CD4-positive, alpha-beta T cell treated with Interleukin-1 beta for 1 hour (primary cell): ENCODE measurements around the gene VTN.

ENCODE experiments used
- DNase-seq, 2 donors: peaks; one replicate each; pipeline ENCODE4 v3.0.0-alpha.2; 2020 to 2022

The VTN gene

DNA sequence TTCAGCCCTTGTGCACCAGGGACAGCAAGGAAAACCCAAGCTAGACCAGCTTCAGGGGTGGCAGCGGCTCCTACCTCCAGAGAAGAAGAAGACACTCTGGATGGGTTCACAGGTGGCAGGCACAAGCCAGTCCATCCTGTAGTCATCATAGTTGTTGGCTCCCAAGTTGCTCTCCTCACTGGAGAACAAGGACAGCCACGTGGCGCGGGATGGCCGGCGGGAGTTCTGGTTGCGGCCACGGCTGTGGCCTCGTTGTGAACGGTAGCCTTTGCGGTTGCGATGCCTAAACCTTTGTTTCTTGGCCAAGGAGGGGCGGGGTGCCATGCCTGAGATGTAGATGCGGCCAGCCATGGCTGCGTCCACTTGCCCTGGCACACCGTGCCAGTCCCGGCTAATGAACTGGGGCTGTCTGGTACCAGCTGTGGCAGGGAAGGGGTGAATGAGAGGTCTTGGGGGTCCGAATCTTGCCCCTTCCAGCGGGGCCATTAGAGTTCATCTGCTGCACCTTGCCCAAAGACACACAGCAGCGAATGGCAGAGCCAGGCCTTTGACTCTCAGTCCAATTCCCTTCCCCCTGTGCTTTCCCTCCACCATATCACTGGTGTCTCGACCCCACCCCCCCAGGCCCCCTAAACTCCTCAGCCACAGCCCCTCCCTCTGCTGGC, 2.3 kb downstream of the VTN start:
- no peak for DNase-seq

DNA sequence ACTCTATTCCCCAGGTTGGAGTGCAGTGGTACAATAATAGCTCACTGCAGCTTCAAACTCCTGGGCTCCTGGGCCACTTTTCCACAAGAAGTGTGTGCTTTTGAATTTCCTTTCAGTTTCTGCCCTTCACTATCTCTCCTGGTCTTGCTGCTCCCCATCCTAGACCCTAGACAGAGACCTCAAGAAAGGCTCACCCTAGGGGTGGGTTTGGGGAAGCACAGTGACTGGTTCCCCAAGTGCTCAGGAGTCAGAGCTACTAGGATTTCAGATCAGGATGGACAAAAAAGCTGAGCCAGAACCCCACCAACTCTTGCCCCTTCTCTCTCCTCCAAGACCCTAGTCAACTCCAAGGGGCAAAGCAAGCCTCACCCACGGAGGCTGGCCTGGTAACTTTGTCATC, 3.5 kb downstream of the VTN start:
- no peak for DNase-seq

DNA sequence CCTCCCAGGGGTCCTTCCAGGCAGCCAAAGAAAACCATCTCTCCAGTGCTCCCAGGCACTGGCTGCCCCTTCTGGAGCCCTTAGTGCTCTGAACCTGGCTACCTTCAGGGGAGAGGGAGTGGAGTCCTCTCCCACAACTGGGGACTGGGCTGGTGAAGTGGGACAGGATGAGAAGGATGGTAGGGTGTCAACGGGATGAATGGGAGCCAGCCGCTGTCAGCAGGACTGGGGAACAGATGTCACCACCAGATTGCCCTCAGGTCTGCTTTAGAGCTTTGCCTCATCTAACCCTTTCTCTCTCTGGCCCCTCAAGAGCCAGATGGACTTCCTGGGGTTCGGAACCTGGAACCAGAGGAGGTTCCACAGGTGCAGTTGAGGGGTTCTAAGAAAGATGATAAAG, 4.6 kb downstream of the VTN start:
- DNase-seq: no peak

DNA sequence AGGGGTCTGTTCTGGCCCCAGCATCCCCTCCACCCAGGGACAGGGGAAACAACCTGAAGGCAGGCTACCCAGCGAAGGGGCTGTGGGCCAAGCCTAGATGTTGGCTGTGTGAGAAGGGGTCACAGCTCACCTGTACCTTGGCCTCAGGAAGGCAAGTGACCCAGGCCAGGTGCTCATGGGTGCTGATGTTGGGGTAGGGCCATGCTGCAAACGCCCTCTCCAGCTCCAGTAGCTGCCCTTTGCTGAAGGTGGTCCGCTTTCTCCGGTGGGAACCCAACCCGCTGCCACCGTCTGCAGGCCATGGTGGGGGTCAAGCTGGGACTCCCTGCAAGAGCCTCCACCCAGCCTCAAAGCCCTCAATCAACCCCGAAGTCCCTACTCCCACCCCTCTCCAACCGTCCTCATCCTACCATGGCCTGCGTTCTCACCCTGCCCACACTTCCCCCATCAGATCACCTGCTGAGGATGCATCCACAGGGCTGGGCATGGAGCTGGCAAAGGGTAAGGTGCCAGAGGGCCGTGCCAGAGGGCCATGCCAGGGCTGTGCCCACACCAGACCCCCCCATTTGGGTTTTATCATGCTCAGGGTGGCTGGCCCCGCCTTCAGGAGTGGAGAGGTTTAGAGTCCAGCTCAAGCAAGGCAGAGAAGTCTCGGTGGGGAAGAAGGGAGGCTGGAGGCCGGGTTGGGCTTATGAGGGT, 5.3 kb downstream of the VTN start, which contains the start of gene SEBOX:
TSS of gene SEBOX (minus strand) at position 535 of the 699 bp plus-strand sequence. CDS start at position 487, 48 bp downstream.
- no peak for DNase-seq

DNA sequence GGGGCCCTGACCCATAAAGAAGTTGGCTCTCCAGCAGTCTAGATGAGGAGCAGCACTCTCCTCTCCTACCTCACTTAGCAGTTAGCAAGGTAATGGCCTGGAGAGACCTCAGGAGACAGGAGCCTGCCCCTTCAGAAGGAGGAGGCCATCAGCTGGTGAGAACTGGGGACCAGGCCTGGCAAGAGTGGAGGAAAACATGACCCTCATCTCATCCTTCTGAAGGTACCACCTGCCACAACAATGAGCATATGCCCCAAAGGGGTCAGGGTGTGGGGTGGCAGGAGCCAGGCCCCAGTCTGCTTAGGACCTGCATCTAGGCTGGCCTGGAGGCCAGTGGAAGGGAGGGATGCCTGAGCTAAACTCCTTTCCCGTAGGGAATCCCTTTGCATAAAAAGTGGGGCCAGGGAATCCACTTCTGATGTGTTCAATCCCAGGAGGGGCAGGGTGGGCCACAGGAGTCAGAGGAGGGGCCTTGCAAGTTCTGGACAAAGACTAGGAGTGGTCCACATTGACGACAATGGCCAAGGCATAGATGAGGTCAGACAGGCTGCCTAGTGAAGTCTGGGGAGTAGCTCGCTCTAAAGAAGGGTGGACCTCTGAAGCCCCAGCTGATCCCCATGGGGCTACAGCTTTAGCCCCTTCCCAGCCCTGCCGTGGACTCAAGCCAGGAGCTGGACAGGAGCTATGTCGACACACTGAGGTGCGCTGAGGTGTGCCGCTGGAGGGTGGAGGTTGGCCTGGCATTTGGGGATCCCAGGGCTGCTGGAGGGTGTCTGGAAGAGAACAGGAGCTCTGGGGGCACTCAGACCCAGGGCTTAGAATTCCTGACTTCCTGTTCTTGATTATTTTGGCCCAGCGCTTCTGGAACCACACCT, 6.1 kb downstream of the VTN start:
- DNase-seq: no peak

DNA sequence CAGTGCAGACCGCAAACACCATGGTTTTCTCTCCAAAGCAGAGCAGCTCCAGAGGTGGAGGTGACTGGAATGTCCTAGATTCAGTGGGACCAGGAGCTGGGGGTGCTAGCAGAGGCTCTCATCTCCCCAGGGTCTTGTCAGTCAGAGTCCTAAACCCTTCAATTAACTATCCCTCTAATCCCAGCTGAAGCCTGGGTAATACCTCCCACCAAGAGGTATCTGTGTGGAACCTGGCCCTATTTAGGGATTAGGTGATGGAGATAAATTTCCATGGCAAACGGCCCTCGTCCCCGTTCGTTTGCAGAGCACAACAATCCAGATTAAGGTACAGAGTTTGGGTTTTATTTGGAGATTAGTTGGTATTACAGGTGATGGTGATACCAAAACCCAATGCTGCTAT, 6.9 kb downstream of the VTN start:
- no peak for DNase-seq

DNA sequence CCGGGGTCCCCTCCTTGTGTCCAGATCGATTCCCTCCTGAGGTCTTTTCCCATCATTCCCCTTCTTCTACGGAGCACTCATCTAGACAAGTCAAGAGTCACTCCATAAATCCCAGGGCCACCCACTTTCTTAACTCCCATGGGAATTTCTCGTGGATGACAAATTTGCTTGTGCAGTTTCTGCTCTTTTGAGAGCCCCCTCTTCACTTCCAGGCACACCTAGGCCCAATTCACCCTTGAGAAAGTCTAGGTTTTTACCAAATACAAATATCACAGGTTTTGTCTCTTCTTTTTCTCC, 12.3 kb downstream of the VTN start:
- DNase-seq: no peak

DNA sequence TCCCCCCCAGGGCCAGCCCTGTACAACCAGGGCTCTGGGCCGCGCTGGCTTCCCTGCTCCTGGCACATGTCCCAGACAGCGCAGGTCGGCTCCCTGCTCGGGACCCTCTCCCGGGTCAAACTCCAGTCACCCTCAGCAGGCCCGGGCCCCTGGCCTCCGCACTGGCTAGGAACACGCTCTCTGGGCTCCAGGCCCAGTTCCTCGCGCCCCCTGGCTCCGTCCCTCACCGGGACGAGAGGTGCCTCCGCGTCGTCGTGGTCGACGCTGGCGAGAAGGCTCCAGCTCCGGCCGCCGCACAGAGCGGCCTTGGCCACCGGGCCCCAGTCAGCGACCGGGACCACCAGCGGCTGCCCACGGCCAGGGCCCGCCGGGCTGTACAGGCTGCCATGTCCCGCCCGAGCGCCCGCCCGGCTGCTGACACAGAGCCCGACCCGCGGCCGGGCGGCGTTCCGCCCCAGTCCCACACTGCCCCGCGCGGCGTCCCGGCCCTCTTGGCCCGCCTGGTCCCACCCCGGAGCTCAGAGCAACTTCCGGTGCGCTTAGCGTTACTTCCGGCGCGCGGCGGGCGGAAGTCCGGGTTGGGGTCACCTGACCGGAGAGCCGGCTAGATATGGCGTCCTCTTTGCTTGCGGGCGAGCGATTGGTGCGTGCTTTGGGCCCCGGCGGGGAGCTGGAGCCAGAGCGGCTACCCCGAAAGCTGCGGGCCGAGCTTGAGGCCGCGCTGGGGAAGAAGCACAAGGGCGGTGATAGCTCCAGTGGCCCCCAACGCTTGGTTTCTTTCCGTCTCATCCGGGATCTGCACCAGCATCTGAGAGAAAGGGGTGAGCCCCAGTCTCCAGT, 12.8 kb downstream of the VTN start, which contains the start of gene POLDIP2:
TSS of gene POLDIP2 (minus strand) at position 467 of the 840 bp plus-strand sequence. CDS start at position 388, 79 bp downstream.
- peak; percentile 96 to 97 for DNase-seq

DNA sequence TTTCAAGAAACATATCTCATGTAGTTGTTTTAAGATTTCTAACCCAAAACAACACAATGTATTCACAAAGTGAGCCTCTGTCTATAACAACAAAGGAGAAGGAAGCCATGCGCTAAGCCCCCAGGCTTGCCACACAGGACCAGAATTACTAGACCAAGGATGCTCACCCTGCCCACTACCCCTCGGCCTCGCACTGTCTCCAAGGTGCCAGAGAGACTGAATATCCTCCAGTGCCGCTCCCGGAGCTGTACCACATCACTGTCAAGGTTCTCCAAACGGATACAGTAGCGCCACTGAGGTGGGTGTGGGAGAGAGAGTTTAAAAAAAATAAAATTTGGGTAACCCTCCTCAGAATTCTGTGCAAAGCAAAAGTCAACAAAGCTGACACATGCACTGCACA, 19.8 kb downstream of the VTN start:
- no peak for DNase-seq

DNA sequence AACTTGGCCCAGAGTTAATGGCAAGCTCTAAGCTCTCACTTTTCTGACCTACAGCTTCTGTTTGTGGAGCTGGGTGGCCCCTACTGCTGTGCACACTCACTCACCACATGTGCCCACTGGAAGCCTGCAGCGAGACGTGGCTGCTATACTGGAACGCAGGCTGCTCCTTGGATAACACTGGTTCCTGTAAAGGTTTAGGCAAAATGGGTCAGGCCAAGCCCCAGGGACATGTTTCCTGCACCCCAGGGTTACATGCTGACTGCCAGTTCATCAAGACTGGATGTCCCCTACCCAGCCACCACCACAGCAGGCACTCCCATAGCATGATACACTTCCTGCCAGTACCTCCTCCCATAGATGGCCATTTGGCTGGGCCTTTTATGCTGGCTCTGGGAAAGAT, 21.1 kb downstream of the VTN start:
- no peak for DNase-seq

DNA sequence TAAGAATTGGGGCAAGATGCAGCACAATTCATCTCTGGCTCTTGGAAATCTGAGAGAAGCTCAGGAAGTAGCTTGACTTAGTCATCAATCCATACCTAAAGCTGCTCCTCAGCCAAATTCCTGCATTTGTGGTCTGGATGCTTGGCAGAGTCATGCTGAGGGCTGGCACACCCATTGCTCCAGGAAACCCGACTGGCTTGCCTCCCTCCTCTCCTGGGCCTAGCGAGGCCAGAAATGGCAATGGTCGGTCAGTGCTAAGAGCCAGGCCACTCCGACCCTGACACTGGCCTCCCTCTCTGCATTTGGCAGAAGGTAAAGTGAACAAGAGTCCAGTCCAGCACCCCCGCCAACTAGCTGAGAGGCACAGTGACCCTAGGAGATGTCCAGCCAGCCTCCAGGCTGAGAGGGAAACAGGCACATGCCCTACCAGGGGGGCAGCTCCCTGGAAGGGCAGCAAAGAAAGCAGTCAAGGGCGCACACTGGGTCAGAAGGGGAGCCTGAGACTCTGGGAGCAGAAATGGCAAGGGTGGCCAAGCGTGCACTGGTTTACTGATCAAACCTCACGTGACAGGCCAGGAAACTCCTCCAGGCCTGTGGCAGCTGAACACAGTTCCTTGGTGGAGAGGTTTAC, 22.7 kb downstream of the VTN start:
- DNase-seq: no peak

DNA sequence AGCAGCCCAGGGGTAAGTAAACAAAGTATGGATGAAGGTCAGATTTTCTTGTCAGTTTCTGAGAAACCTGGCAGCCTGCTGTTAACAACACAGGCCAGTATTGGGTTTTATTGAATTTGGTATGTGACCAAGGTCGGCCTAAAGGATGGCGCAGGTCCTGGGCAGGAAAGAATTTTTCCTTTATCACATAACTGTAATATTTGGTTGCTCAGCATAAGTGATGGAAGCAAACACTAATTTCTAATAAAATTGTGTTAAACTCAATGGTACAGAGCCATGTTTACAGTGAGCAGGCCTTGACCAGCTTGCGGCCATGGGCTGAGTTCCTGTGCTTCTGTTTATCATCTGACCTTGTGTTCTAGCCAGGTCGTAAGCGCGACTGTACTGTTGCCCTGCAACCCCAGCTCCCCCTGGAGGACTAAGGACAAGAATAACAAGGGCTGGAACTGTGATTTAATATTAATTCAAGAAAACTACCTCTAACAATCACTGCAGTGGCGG, 23.3 kb downstream of the VTN start:
- DNase-seq: no peak

DNA sequence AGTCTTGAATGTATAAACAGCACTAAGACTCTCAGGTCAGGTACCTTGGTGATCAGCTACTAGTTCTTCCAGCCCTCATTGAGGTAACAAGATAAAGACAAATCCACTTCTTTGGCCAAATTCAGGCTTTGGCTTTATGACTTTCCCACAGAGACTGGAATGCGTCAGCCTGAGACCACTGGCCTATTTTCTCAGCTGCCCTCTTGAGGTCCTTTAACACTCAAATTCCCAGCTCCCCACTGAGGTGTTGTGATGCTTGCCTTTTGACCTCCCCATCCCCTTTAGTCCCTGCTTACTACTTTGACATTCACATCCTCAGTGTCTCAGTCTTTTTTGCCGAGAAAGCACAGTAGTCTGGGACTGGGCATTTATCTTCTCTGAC, 23.9 kb downstream of the VTN start:
- DNase-seq: no peak

DNA sequence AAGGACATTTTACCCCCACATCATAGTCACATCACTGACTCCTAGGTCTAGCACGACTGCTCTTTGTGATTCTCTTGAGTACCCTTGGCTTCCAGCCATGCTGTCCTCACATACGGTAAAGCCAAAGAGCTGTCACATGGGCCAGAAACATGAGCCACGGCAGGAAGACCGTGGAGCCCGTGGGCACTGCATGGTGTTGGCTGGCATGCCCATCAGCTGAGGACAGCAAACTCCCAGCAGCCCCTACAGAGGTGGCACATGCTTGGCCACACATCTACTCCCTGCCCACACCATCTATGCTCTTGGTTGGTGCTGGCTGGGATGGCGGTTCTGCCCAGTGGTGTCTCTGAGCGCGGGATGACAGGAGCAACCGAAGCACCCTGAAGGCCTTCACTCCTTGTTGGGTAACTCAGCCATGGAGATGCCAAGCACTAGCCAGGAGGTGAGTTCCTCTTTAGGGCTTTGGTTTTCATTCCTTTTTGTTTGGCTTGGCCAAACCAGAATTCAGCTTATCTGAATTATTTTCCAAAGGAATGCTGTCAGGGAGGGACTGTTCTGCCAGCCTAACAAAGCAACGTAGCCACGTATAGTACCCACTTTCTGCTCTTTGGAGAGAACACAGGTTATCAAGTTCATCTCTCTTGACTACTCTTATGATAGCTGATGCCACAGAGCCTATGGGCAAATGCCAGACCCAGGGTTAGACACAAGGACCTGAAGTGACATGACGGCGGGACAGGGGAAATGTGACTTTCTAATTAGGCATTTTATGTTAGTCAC, 24.5 kb downstream of the VTN start:
- DNase-seq: no peak

DNA sequence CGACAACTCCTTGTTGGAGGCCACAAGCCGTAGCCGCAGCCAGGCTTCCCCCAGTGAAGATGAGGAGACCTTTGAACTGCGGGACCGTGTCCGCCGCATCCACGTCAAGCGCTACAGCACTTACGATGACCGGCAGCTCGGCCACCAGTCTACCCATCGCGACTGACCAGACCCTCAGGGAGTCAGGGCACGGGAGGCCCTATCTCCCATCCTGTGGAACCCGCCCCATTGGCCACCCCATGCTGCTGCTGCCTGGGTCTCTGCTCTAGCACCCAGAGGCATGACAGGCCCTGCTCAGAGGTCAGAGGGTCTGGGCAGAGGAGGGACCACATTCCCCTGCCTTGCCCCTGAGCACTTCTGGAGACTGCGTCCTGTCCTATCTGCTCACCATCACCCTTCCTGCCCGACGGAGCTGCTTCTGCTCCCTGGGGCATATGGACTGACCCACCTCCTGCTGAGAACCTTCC, 25.6 kb downstream of the VTN start:
- DNase-seq: no peak

DNA sequence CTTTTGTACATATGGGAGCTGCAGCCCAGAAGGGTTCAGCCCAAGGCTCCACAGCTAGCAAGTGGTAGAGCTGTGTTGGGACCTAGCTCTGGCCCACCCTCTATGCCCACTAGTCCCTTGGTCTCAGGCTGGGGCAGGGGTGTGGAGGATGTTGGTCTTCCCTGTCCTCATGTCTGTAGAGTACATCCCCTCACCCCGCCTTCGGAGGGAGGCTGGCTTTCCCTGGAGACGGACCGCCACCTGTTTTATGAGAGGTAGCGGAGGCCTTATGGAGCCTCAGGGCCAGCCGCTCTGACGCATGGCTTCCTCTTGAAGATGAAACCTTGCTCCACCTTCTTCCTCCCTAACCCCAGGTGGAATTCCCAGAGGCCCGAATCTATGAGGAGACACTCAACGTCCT, 26.1 kb downstream of the VTN start:
- no peak for DNase-seq

DNA sequence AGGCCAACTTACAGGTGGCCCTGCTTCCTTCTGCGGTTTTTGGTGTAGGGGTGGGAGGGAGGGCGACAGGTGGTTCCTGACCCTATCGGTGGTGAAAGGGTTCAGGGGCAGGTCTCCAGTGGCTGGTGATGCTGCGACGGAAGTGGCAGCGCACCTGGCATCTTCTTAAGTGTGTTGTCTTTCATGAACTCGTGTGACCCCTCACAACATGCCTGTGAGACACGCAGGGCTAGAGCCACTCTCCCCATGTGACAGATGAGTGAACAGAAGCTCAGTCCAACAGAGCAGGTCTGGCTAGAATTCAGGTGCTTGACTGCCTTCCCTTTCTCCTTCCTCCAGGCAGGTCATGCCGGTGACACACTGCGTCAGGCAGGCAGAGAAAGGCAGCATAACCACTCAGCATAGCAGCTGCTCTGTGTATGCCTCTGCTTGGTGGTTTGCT, 26.6 kb downstream of the VTN start:
- DNase-seq: no peak

DNA sequence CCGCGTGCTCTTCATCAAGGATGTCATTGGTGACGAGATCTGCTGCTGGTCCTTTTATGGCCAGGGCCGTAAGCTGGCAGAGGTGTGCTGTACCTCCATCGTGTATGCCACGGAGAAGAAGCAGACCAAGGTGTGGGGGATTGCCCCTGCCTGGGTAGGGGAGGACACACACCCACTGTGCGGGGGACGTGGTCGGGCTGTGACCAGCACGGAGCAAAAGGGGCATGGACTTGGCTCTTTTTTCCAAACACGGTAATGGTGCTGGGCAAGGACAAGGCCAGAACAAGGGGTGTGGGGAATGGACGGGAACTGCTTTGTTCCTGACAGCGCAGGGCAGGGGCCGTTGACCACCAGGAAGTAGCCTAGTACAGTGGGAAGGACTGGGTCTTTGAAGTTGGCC, 27.8 kb downstream of the VTN start:
- no peak for DNase-seq

DNA sequence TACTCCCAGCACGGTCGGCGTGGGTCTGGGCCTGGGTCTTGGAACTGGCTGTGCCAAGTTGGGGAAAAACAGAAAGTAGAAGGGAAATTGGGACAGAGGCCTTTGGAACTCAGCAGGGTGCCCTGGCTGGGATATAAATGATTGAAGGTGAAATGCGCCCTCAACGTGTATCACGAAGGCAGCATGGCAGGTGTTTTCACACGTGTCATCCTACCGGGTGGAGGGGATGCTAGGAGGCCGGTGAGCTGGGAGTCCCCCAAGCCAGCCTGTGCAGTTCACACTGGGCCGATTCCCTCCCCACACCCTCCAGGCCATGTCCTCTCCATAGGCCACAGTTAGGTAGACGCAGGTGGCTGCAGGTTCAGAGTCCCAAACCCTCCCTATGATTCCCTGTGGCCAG, 28.6 kb downstream of the VTN start:
- DNase-seq: no peak

DNA sequence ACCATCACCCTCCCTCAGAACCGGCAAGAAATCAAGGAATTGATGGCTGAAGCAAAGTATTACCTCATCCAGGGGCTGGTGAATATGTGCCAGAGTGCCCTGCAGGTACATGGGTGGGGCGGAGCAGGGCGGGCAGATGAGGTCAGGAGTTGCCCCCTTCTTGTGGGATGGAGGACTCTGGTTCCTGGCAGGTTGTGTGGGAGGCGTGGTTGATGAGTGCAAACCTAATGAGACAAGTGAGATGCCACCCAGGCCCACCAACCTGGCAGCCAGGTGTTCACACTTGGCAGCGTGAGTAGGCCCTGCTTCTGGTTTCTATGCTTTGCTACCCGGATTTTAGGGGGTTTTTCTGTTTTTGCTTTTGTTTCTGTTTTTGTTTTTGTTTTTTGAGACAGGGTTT, 29.7 kb downstream of the VTN start:
- no peak for DNase-seq

DNA sequence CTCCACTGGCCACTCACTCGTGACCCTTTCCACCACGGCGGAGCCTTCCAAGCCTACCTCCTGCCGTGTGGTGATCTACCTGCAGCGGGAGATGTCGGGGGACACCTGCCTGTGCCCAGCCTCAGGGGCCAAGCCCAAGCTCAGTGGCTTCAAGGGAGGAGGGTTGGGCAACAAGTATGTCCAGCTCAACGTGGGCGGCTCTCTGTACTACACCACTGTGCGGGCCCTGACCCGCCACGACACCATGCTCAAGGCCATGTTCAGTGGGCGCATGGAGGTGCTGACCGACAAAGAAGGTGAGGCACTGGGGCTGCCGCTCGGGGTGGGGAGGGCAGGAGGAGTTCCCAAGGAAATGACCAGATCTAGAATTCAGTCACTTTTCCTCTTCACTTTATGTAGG, 30.7 kb downstream of the VTN start:
- DNase-seq: no peak
